CD4-positive, alpha-beta T cell (primary cell): ENCODE data around the gene NTM. TPM values are rescaled to one million over a fixed set of nuclear protein-coding genes. Genes with fewer than 3 reads are reported as not detected.

Experiments used
- ATAC-seq: fragments of 200-7000 bp; cut with Tn5 transposase; one replicate; pipeline ENCODE4 v1.10.0; 2022; ENCODE audit warnings: mild to moderate bottlenecking; ENCODE audit not compliant: poor library complexity
- CTCF ChIA-PET: fragments of 350-600 bp; sonication (Branson Sonifier 250); formaldehyde crosslinking; loops from one replicate; lab custom pipeline; 2021; ENCODE audit warnings: antibody characterized with exemption, inconsistent platforms; lab: Charles Lee
- POLR2A ChIA-PET: fragments of 350-600 bp; sonication (Branson Sonifier 250); formaldehyde crosslinking; loops from one replicate; lab custom pipeline; 2021; ENCODE audit warnings: antibody characterized with exemption, inconsistent platforms; lab: Charles Lee
- DNase-seq, 14 experiments: peaks; one replicate each; pipeline ENCODE4 v3.0.0-alpha.2; 2013 to 2020; ENCODE audit warnings: mixed read lengths in 2 of 14
- H3K27ac ChIP-seq, 2 donors: one replicate each; pipeline versions ENCODE4 v1.5.1 to v1.7.0; 2013; ENCODE audit warnings: low read length in 2 of 2, low read depth in 1 of 2, mild to moderate bottlenecking in 1 of 2
- H3K27me3 ChIP-seq, 2 experiments: 1 replicate in 1 of 2; 2 replicates in 1 of 2; pipeline versions ENCODE4 v1.6.1 to v1.7.0; 2013; ENCODE audit warnings: low read length in 2 of 2, control low read depth in 1 of 2, mild to moderate bottlenecking in 1 of 2, moderate library complexity in 1 of 2; ENCODE audit not compliant: insufficient read depth in 2 of 2, control insufficient read depth in 1 of 2
- H3K36me3 ChIP-seq: one replicate; pipeline ENCODE4 v1.6.1; 2013; ENCODE audit warnings: low read length, control low read depth; ENCODE audit not compliant: insufficient read depth
- H3K4me1 ChIP-seq: one replicate; pipeline ENCODE4 v1.6.1; 2013; ENCODE audit warnings: low read length, control low read depth; ENCODE audit not compliant: insufficient read depth
- H3K4me3 ChIP-seq: one replicate; pipeline ENCODE4 v1.5.1; 2013; ENCODE audit warnings: mild to moderate bottlenecking, low read length, moderate library complexity
- H3K9me3 ChIP-seq, 2 experiments: 1 replicate in 1 of 2; 2 replicates in 1 of 2; pipeline versions ENCODE4 v1.6.1 to v1.7.0; 2013; ENCODE audit warnings: low read length in 2 of 2, mild to moderate bottlenecking in 2 of 2, control low read depth in 1 of 2, moderate library complexity in 1 of 2; ENCODE audit not compliant: control insufficient read depth in 1 of 2, insufficient read depth in 1 of 2
- H3K27ac Mint-ChIP-seq: one replicate; pipeline ENCODE4 v1.8.0; 2020; ENCODE audit warnings: mixed read lengths
- H3K27me3 Mint-ChIP-seq: one replicate; pipeline ENCODE4 v1.8.0; 2021; ENCODE audit warnings: mixed read lengths
- H3K36me3 Mint-ChIP-seq: one replicate; pipeline ENCODE4 v1.8.0; 2021; ENCODE audit warnings: low read depth, mixed read lengths
- H3K4me1 Mint-ChIP-seq: one replicate; pipeline ENCODE4 v1.8.0; 2021; ENCODE audit warnings: low read depth, mixed read lengths
- H3K4me3 Mint-ChIP-seq: one replicate; pipeline ENCODE4 v1.8.0; 2020; ENCODE audit warnings: mild to moderate bottlenecking, mixed read lengths
- H3K9me3 Mint-ChIP-seq: one replicate; pipeline ENCODE4 v1.8.0; 2020; ENCODE audit warnings: mixed read lengths
- CTCF ChIP-seq: fragments of 200-600 bp; IDR thresholded peaks from one replicate; pipeline ENCODE4 v1.8.0; 2022; ENCODE audit warnings: antibody characterized with exemption, mild to moderate bottlenecking
- intact Hi-C, 2 experiments: fragments of 100-400 bp; cut with DNase I in 1 of 2; cut with micrococcal nuclease in 1 of 2; formaldehyde crosslinking; loops; one replicate each; pipeline versions ENCODE4 v1.15.1 to v1.9.0; 2023 to 2025; cut with DNase I, micrococcal nuclease
- total RNA-seq, 174 experiments: library from RNA in 2 of 174; stranded (reverse) in 2 of 174; gene quantifications; one replicate each; pipeline ENCODE4 v1.2.3 and lab custom pipeline; 2021 to 2026

The NTM gene
- total RNA-seq, 2 experiments from 2014 or later: not detected

- H3K27me3 ChIP-seq: no peaks in the 10 kb centered on the region
- no peaks in the 10 kb centered on the region for H3K36me3 Mint-ChIP-seq
- TF ChIP-seq CTCF: no peak
- H3K4me3 Mint-ChIP-seq: no peak overlapping the region
- ChIA-PET CTCF (no interaction called here), POLR2A (no interaction called here)
- no peaks in the 10 kb centered on the region for H3K4me1 ChIP-seq
- ATAC-seq (no peak), DNase-seq (no peak)
- H3K9me3 Mint-ChIP-seq: peaks cover 3% of the 10 kb centered on the region
- no peaks in the 10 kb centered on the region for H3K36me3 ChIP-seq
- H3K27ac Mint-ChIP-seq: no peak overlapping the region
- H3K27me3 Mint-ChIP-seq: no peaks in the 10 kb centered on the region
- no peak overlapping the region for H3K4me3 ChIP-seq
- no peaks in the 10 kb centered on the region for H3K9me3 ChIP-seq
- no peak overlapping the region for H3K27ac ChIP-seq
- intact Hi-C loops: no loop called here
- no peaks in the 10 kb centered on the region for H3K4me1 Mint-ChIP-seq
These were observed 595.1 kb downstream of the NTM start for GRCh38 chr11:131965504-131965903.

GRCh38 chr11:131966667-131967066 is 596.3 kb downstream of the NTM start:
- H3K9me3 Mint-ChIP-seq: peaks cover 3% of the 10 kb centered on the region
- Histone ChIP-seq H3K4me3 (no peak overlapping the region), H3K27me3 (no peaks in the 10 kb centered on the region), H3K36me3 (no peaks in the 10 kb centered on the region), H3K27ac (no peak overlapping the region), H3K9me3 (peaks cover 0 to 1% of the 10 kb centered on the region in 2 experiments), H3K4me1 (no peaks in the 10 kb centered on the region)
- DNase-seq (no peak), ATAC-seq (no peak)
- TF ChIP-seq CTCF: no peak
- intact Hi-C loops: no loop called here
- no peak overlapping the region for H3K27ac Mint-ChIP-seq
- ChIA-PET POLR2A (no interaction called here), CTCF (no interaction called here)
- H3K4me1 Mint-ChIP-seq: no peaks in the 10 kb centered on the region
- no peak overlapping the region for H3K4me3 Mint-ChIP-seq
- H3K36me3 Mint-ChIP-seq: no peaks in the 10 kb centered on the region
- no peaks in the 10 kb centered on the region for H3K27me3 Mint-ChIP-seq

DNA sequence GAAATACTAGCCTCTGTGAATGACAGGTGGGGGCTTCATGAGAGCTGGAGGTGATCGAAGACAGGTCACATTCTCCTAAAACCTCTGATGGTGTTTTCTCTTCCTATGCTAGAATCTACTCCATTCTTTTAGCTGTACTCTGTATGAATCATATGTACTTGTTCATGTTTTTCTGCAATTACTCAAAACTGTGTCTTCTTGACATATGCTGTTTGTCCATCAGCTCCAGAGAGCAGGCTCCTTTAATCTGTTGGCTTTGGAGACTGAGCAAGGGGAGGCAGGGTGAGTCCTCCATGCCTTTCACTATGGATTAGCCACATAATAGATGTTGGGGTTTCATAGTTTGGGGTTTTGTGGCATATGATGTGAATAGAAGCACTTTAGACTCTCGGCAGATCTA is 598.8 kb downstream of the NTM start:
- POLR2A ChIA-PET: no interaction called here
- no peaks in the 10 kb centered on the region for H3K4me1 Mint-ChIP-seq
- TF ChIP-seq CTCF: no peak
- Histone ChIP-seq H3K36me3 (no peaks in the 10 kb centered on the region), H3K27me3 (no peaks in the 10 kb centered on the region), H3K4me3 (no peak overlapping the region), H3K4me1 (no peaks in the 10 kb centered on the region), H3K9me3 (peaks cover 0 to 10% of the 10 kb centered on the region in 2 experiments), H3K27ac (no peak overlapping the region)
- H3K9me3 Mint-ChIP-seq: peaks cover 3% of the 10 kb centered on the region
- H3K27me3 Mint-ChIP-seq: no peaks in the 10 kb centered on the region
- no peaks in the 10 kb centered on the region for H3K36me3 Mint-ChIP-seq
- no peak overlapping the region for H3K4me3 Mint-ChIP-seq
- H3K27ac Mint-ChIP-seq: no peak overlapping the region
- ATAC-seq (no peak), DNase-seq (no peak)
- CTCF ChIA-PET: no interaction called here
- intact Hi-C loops: no loop called here
